Measurements from ENCODE around the gene ZNF516. TPM values are rescaled to one million over a fixed set of nuclear protein-coding genes. Genes with fewer than 3 reads are reported as not detected.

The ZNF516 gene
- total and polyA plus RNA-seq, 7 experiments from 2014 or later, result 1.9 to 60.4 (median 21.7) TPM

GRCh38 chr18:76338088-76338487 is 157.0 kb downstream of the ZNF516 start:
- Histone ChIP-seq H3K27me3 (ENCODE audit: control insufficient read depth in 2 of 2, insufficient read depth in 2 of 2, low read length in 2 of 2) (no peaks in the 10 kb centered on the region), H3K9me3 (ENCODE audit: control insufficient read depth in 2 of 3, low read length in 3 of 3) (peaks cover 0 to 8% (median 0%) of the 10 kb centered on the region in 3 experiments), H3K36me3 (ENCODE audit: control insufficient read depth in 2 of 3, insufficient read depth in 3 of 3, low read length in 3 of 3) (no peaks in the 10 kb centered on the region), H3K27ac (ENCODE audit: low read depth, low read length) (no peak overlapping the region), H3K4me1 (ENCODE audit: control insufficient read depth in 2 of 2, insufficient read depth in 2 of 2, low read length in 2 of 2) (no peaks in the 10 kb centered on the region), H3K4me3 (ENCODE audit: low read length) (no peak overlapping the region)
- peaks cover 0 to 13% (median 3%) of the 10 kb centered on the region in 11 donors for H3K9me3 Mint-ChIP-seq
- no peak overlapping the region for H3K4me3 Mint-ChIP-seq
- peaks cover 0 to 3% (median 0%) of the 10 kb centered on the region in 5 donors for H3K27me3 Mint-ChIP-seq
- H3K36me3 Mint-ChIP-seq, result peaks cover 0 to 10% (median 7%) of the 10 kb centered on the region in 5 donors
- no peak for DNase-seq
- POLR2A ChIA-PET, result no interaction called here
- no peaks in the 10 kb centered on the region for H3K4me1 Mint-ChIP-seq
- CTCF ChIA-PET, result no interaction called here
- H3K27ac Mint-ChIP-seq, result no peak overlapping the region
- ATAC-seq, result no peak
- intact Hi-C loops (cut with micrococcal nuclease), result no loop called here

- H3K9me3 Mint-ChIP-seq, result peaks cover 2 to 28% (median 14%) of the 10 kb centered on the region in 11 donors
- ATAC-seq, result no peak
- Histone ChIP-seq H3K27ac (ENCODE audit: low read depth, low read length) (no peak overlapping the region), H3K9me3 (ENCODE audit: control insufficient read depth in 2 of 3, low read length in 3 of 3) (peaks cover 0 to 13% (median 0%) of the 10 kb centered on the region in 3 experiments), H3K4me1 (ENCODE audit: control insufficient read depth in 2 of 2, insufficient read depth in 2 of 2, low read length in 2 of 2) (no peaks in the 10 kb centered on the region), H3K4me3 (ENCODE audit: low read length) (no peak overlapping the region), H3K27me3 (ENCODE audit: control insufficient read depth in 2 of 2, insufficient read depth in 2 of 2, low read length in 2 of 2) (no peaks in the 10 kb centered on the region), H3K36me3 (ENCODE audit: control insufficient read depth in 2 of 3, insufficient read depth in 3 of 3, low read length in 3 of 3) (no peaks in the 10 kb centered on the region)
- no peaks in the 10 kb centered on the region for H3K4me1 Mint-ChIP-seq
- H3K27me3 Mint-ChIP-seq, result peaks cover 0 to 3% (median 0%) of the 10 kb centered on the region in 5 donors
- ChIA-PET POLR2A (no interaction called here), CTCF (interaction anchor here (0.9 kb wide), 1 partner anchor 10 kb away, joined by 3 read pairs; no protein-coding TSS in a partner anchor)
- no peak for DNase-seq
- H3K4me3 Mint-ChIP-seq, result no peak overlapping the region
- intact Hi-C loops (cut with micrococcal nuclease), result no loop called here
- H3K36me3 Mint-ChIP-seq, result peaks cover 0 to 10% (median 7%) of the 10 kb centered on the region in 5 donors
- no peak overlapping the region for H3K27ac Mint-ChIP-seq
Observed at GRCh38 chr18:76335859-76336640, 159.0 kb downstream of the ZNF516 start.

- Mint-ChIP-seq H3K36me3 (peaks cover 0 to 9% (median 7%) of the 10 kb centered on the region in 5 donors), H3K4me1 (peaks cover 0 to 5% (median 0%) of the 10 kb centered on the region in 7 donors), H3K27me3 (peaks cover 0 to 11% (median 7%) of the 10 kb centered on the region in 5 donors), H3K27ac (no peak overlapping the region), H3K4me3 (no peak overlapping the region), H3K9me3 (peaks cover 6 to 50% (median 29%) of the 10 kb centered on the region in 11 donors)
- Histone ChIP-seq H3K27ac (ENCODE audit: low read depth, low read length) (no peak overlapping the region), H3K9me3 (ENCODE audit: control insufficient read depth in 2 of 3, low read length in 3 of 3) (peaks cover 0 to 11% (median 0%) of the 10 kb centered on the region in 3 experiments), H3K36me3 (ENCODE audit: control insufficient read depth in 2 of 3, insufficient read depth in 3 of 3, low read length in 3 of 3) (no peaks in the 10 kb centered on the region), H3K4me1 (ENCODE audit: control insufficient read depth in 2 of 2, insufficient read depth in 2 of 2, low read length in 2 of 2) (no peaks in the 10 kb centered on the region), H3K4me3 (ENCODE audit: low read length) (no peak overlapping the region), H3K27me3 (ENCODE audit: control insufficient read depth in 2 of 2, insufficient read depth in 2 of 2, low read length in 2 of 2) (no peaks in the 10 kb centered on the region)
- ATAC-seq (no peak), DNase-seq (no peak)
- CTCF ChIA-PET, result no interaction called here
- POLR2A ChIA-PET, result no interaction called here
- intact Hi-C loops (cut with micrococcal nuclease), result no loop called here
Observed at GRCh38 chr18:76328140-76328539, 166.9 kb downstream of the ZNF516 start.

GRCh38 chr18:76323891-76324290 is 171.2 kb downstream of the ZNF516 start:
- no peak overlapping the region for H3K27ac Mint-ChIP-seq
- DNase-seq (no peak), ATAC-seq (no peak)
- no peaks in the 10 kb centered on the region for H3K36me3 Mint-ChIP-seq
- no peaks in the 10 kb centered on the region for H3K27me3 ChIP-seq (ENCODE audit: control insufficient read depth in 2 of 2, insufficient read depth in 2 of 2, low read length in 2 of 2)
- H3K27ac ChIP-seq (ENCODE audit: low read depth, low read length), result no peak overlapping the region
- H3K9me3 ChIP-seq (ENCODE audit: control insufficient read depth in 2 of 3, low read length in 3 of 3), result no peaks in the 10 kb centered on the region
- H3K9me3 Mint-ChIP-seq, result peaks cover 0 to 9% (median 2%) of the 10 kb centered on the region in 11 donors
- intact Hi-C loops (cut with micrococcal nuclease), result no loop called here
- H3K4me1 ChIP-seq (ENCODE audit: control insufficient read depth in 2 of 2, insufficient read depth in 2 of 2, low read length in 2 of 2), result no peaks in the 10 kb centered on the region
- H3K36me3 ChIP-seq (ENCODE audit: control insufficient read depth in 2 of 3, insufficient read depth in 3 of 3, low read length in 3 of 3), result no peaks in the 10 kb centered on the region
- no peaks in the 10 kb centered on the region for H3K4me1 Mint-ChIP-seq
- ChIA-PET POLR2A (no interaction called here), CTCF (no interaction called here)
- H3K27me3 Mint-ChIP-seq, result peaks cover 0 to 9% (median 7%) of the 10 kb centered on the region in 5 donors
- H3K4me3 ChIP-seq (ENCODE audit: low read length), result no peak overlapping the region
- H3K4me3 Mint-ChIP-seq, result no peak overlapping the region

GRCh38 chr18:76322686-76323085 is 172.4 kb downstream of the ZNF516 start:
- intact Hi-C loops (cut with micrococcal nuclease), result no loop called here
- Histone ChIP-seq H3K9me3 (ENCODE audit: control insufficient read depth in 2 of 3, low read length in 3 of 3) (no peaks in the 10 kb centered on the region), H3K4me3 (ENCODE audit: low read length) (no peak overlapping the region), H3K27me3 (ENCODE audit: control insufficient read depth in 2 of 2, insufficient read depth in 2 of 2, low read length in 2 of 2) (no peaks in the 10 kb centered on the region), H3K36me3 (ENCODE audit: control insufficient read depth in 2 of 3, insufficient read depth in 3 of 3, low read length in 3 of 3) (no peaks in the 10 kb centered on the region), H3K27ac (ENCODE audit: low read depth, low read length) (no peak overlapping the region), H3K4me1 (ENCODE audit: control insufficient read depth in 2 of 2, insufficient read depth in 2 of 2, low read length in 2 of 2) (no peaks in the 10 kb centered on the region)
- H3K4me3 Mint-ChIP-seq, result no peak overlapping the region
- CTCF ChIA-PET, result no interaction called here
- ATAC-seq (no peak), DNase-seq (no peak)
- H3K36me3 Mint-ChIP-seq, result no peaks in the 10 kb centered on the region
- POLR2A ChIA-PET, result no interaction called here
- peaks cover 0 to 9% (median 7%) of the 10 kb centered on the region in 5 donors for H3K27me3 Mint-ChIP-seq
- H3K9me3 Mint-ChIP-seq, result peaks cover 0 to 2% (median 0%) of the 10 kb centered on the region in 11 donors
- H3K27ac Mint-ChIP-seq, result no peak overlapping the region
- H3K4me1 Mint-ChIP-seq, result no peaks in the 10 kb centered on the region

- no peak overlapping the region for H3K27ac Mint-ChIP-seq
- Histone ChIP-seq H3K4me3 (ENCODE audit: low read length) (no peak overlapping the region), H3K36me3 (ENCODE audit: control insufficient read depth in 2 of 3, insufficient read depth in 3 of 3, low read length in 3 of 3) (no peaks in the 10 kb centered on the region), H3K27ac (ENCODE audit: low read depth, low read length) (no peak overlapping the region), H3K27me3 (ENCODE audit: control insufficient read depth in 2 of 2, insufficient read depth in 2 of 2, low read length in 2 of 2) (no peaks in the 10 kb centered on the region), H3K9me3 (ENCODE audit: control insufficient read depth in 2 of 3, low read length in 3 of 3) (no peaks in the 10 kb centered on the region), H3K4me1 (ENCODE audit: control insufficient read depth in 2 of 2, insufficient read depth in 2 of 2, low read length in 2 of 2) (no peaks in the 10 kb centered on the region)
- no peaks in the 10 kb centered on the region for H3K9me3 Mint-ChIP-seq
- peaks cover 0 to 9% (median 4%) of the 10 kb centered on the region in 5 donors for H3K27me3 Mint-ChIP-seq
- intact Hi-C loops (cut with micrococcal nuclease), result no loop called here
- H3K36me3 Mint-ChIP-seq, result no peaks in the 10 kb centered on the region
- no peaks in the 10 kb centered on the region for H3K4me1 Mint-ChIP-seq
- no peak for DNase-seq
- CTCF ChIA-PET, result no interaction called here
- ATAC-seq, result no peak
- H3K4me3 Mint-ChIP-seq, result no peak overlapping the region
- POLR2A ChIA-PET, result no interaction called here
Observed at GRCh38 chr18:76319366-76319765, 175.7 kb downstream of the ZNF516 start.

- no peaks in the 10 kb centered on the region for H3K4me1 Mint-ChIP-seq
- ChIA-PET POLR2A (no interaction called here), CTCF (no interaction called here)
- H3K27ac Mint-ChIP-seq, result no peak overlapping the region
- H3K36me3 ChIP-seq (ENCODE audit: control insufficient read depth in 2 of 3, insufficient read depth in 3 of 3, low read length in 3 of 3), result no peaks in the 10 kb centered on the region
- H3K9me3 Mint-ChIP-seq, result no peaks in the 10 kb centered on the region
- H3K27me3 ChIP-seq (ENCODE audit: control insufficient read depth in 2 of 2, insufficient read depth in 2 of 2, low read length in 2 of 2), result no peaks in the 10 kb centered on the region
- H3K9me3 ChIP-seq (ENCODE audit: control insufficient read depth in 2 of 3, low read length in 3 of 3), result no peaks in the 10 kb centered on the region
- H3K27ac ChIP-seq (ENCODE audit: low read depth, low read length), result no peak overlapping the region
- no peak overlapping the region for H3K4me3 ChIP-seq (ENCODE audit: low read length)
- DNase-seq (no peak), ATAC-seq (no peak)
- no peak overlapping the region for H3K4me3 Mint-ChIP-seq
- peaks cover 0 to 9% (median 4%) of the 10 kb centered on the region in 5 donors for H3K27me3 Mint-ChIP-seq
- no peaks in the 10 kb centered on the region for H3K4me1 ChIP-seq (ENCODE audit: control insufficient read depth in 2 of 2, insufficient read depth in 2 of 2, low read length in 2 of 2)
- intact Hi-C loops (cut with micrococcal nuclease), result no loop called here
- no peaks in the 10 kb centered on the region for H3K36me3 Mint-ChIP-seq
Observed at GRCh38 chr18:76318607-76319006, 176.4 kb downstream of the ZNF516 start.

Measured in naive thymus-derived CD4-positive, alpha-beta T cell (primary cell).